ENCODE results near the gene RPA4.
"Not testable (repeated sequence)": the region's sequence is repeated elsewhere in the genome, so short reads cannot be mapped to it uniquely, and the experiment has no call there.

Gene RPA4

GRCh38 chrX:96883608-96884007, at the start of gene RPA4:
RPA4 (plus strand) TSS chrX:96883908; CDS start chrX:96884311, 403 bp downstream.
- H3K4me3 ChIP-seq (ENCODE audit: low read depth, low read length) = no peak within 1 kb of the TSS
- no peak for TF ChIP-seq CTCF (conservative IDR thresholded peaks at IDR 0.05; ENCODE audit: low read depth, low read length)
- DNase-seq (ENCODE audit: low read depth) = no peak

- no peak for DNase-seq (ENCODE audit: low read depth)
- no peak for TF ChIP-seq CTCF (conservative IDR thresholded peaks at IDR 0.05; ENCODE audit: low read depth, low read length)
- H3K4me3 ChIP-seq (ENCODE audit: low read depth, low read length) = no peak overlapping the region
Observed at GRCh38 chrX:96834137-96834536, 49.6 kb upstream of the RPA4 start.

GRCh38 chrX:96835660-96836289, 47.9 kb upstream of the RPA4 start:
- DNase-seq (ENCODE audit: low read depth) = no peak
- no peak for TF ChIP-seq CTCF (conservative IDR thresholded peaks at IDR 0.05; ENCODE audit: low read depth, low read length)
- no peak overlapping the region for H3K4me3 ChIP-seq (ENCODE audit: low read depth, low read length)

GRCh38 chrX:96837808-96838207, 45.9 kb upstream of the RPA4 start:
- no peak for TF ChIP-seq CTCF (conservative IDR thresholded peaks at IDR 0.05; ENCODE audit: low read depth, low read length)
- DNase-seq (ENCODE audit: low read depth) = peak; percentile 31
- H3K4me3 ChIP-seq (ENCODE audit: low read depth, low read length) = no peak overlapping the region

GRCh38 chrX:96838537-96838936, 45.2 kb upstream of the RPA4 start:
- TF ChIP-seq CTCF (conservative IDR thresholded peaks at IDR 0.05; ENCODE audit: low read depth, low read length) = no peak
- no peak for DNase-seq (ENCODE audit: low read depth)
- no peak overlapping the region for H3K4me3 ChIP-seq (ENCODE audit: low read depth, low read length)

GRCh38 chrX:96841325-96841724, 42.4 kb upstream of the RPA4 start:
- no peak for TF ChIP-seq CTCF (conservative IDR thresholded peaks at IDR 0.05; ENCODE audit: low read depth, low read length)
- H3K4me3 ChIP-seq (ENCODE audit: low read depth, low read length) = no peak overlapping the region
- DNase-seq (ENCODE audit: low read depth) = no peak

- DNase-seq (ENCODE audit: low read depth); H3K4me3 ChIP-seq (ENCODE audit: low read depth, low read length): not testable (repeated sequence)
Observed at GRCh38 chrX:96841866-96842265, 41.8 kb upstream of the RPA4 start.

Measured in choroid plexus epithelial cell (primary cell).